ENCODE results near the gene ZNF592.

GRCh38 chr15:84785053-84785452, 36.7 kb downstream of the ZNF592 start:
- TF ChIP-seq PHF8 (IDR thresholded peaks at IDR 0.05; ENCODE audit: borderline replicate concordance, low read depth), result no peak
- no peak for TF ChIP-seq CTCF (IDR thresholded peaks at IDR 0.05)
- TF ChIP-seq BHLHE40 (IDR thresholded peaks at IDR 0.05; ENCODE audit: low read depth, low read length), result no peak
- no peak for TF ChIP-seq KDM5A (IDR thresholded peaks at IDR 0.05)
- no peak for TF ChIP-seq RAD21 (conservative IDR thresholded peaks at IDR 0.05 in 1 of 2, IDR thresholded peaks at IDR 0.05 in 1 of 2)
- no peak for TF ChIP-seq FOSL2 (IDR thresholded peaks at IDR 0.05)
- TF ChIP-seq FOSL2 (CRISPR knock-in tag; IDR thresholded peaks at IDR 0.05), result no peak
- TF ChIP-seq POLR2A (IDR thresholded peaks at IDR 0.05; ENCODE audit: low read length), result no peak
- TF ChIP-seq CBX8 (IDR thresholded peaks at IDR 0.05), result no peak
- no peak for TF ChIP-seq CHD4 (IDR thresholded peaks at IDR 0.05; ENCODE audit: borderline replicate concordance)
- no peak for TF ChIP-seq HDAC2 (IDR thresholded peaks at IDR 0.05)
- no peak for TF ChIP-seq REST (IDR thresholded peaks at IDR 0.05)
